Stimulated activated CD8-positive, alpha-beta memory T cell treated with anti-CD3 and anti-CD28 coated beads, Interleukin-2, amount 100 ng/mL, for 1 hour (primary cell): ENCODE data around the gene TFE3.
"Not testable (repeated sequence)": the region's sequence is repeated elsewhere in the genome, so short reads cannot be mapped to it uniquely, and the experiment has no call there.

Experiments
- DNase-seq, 2 donors: peaks; one replicate each; pipeline ENCODE4 v3.0.0-alpha.2; 2020; ENCODE audit warnings: low read depth in 2 of 2

The TFE3 gene

DNA sequence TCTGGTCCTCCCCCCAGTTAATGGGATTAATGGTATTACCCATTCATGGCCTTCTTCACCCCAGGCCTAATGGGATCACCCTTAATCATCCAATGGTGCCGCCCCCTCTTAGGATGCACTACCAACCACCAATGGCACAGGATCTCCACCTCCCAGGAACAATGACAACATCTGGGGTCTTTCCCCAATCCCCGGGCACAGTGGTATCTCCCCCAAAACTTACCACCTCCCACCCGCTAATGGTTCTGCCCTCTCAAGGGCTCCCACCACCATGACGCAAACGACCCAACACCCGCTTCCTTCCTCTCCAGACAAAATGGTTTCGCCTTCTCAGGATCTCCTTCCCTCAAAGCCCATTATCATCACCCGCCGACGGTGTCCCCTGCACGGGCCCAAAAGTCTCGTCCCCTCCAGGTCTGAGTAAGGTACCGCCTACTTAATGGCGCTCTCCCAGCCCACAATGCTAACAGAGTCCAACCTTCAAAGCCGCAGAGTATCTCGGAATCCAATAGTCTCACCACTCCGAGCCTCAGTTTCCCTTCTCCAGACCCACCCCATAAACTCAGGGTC lies 41.6 kb downstream of the TFE3 start:
- DNase-seq, result peak; percentile 13 to 16

DNA sequence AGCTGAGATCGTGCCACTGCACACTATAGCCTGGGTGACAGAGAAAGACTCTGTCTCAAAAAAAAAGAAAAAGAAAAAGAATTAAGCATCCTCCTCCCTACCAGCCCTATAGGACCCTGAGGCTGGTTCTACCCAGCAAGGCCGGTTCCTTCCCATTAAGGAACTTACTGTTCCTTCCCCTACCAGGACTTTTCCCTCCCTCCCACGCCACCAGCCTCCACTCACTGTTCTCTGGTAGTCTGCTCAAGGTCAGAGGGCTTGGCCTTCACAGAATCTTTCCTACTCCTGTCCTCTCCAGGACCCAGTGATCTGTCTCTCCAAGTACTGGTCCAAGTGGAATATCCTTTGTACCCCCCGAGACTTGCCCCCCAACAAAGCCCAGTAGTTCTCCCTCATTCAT lies 42.5 kb downstream of the TFE3 start:
- no peak for DNase-seq

DNA sequence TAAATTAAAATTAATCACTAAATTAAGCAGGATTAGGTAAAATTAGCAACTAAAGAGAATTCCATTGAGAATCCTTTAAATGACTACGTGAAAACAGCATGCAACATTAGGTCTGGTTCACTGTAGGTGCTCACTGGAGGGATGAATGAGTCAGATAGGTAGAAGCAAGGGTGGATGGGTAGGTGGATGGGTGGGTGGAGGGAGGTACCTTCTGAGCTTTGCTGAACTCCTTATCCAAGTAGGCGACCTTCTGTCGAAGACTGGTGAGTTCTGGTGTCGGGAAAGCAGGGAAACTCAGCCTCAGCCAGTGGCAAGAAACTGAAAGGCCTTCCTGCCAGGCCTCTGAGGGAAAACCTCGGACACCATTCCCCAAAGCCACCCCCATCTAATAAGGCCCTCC lies 44.1 kb downstream of the TFE3 start:
- no peak for DNase-seq

DNA sequence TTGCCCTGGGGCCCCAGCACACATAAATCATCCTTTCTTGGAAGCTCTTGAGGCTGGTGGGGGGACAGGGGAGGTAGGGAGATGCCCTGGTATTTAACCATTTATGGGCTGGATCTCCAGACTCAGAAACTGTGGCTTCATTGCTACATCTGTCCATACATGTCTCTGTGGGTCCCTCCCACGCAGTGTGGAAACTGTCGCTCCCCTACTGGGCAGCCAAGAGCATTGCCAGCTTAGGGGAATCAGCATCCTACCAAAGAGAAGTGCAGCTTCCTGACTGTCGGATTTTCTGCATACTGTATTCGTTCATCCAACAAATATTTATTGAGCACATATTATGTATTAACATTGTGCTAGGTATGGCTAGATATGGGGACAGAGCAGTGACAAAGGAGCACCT lies 44.8 kb downstream of the TFE3 start:
- no peak for DNase-seq

DNA sequence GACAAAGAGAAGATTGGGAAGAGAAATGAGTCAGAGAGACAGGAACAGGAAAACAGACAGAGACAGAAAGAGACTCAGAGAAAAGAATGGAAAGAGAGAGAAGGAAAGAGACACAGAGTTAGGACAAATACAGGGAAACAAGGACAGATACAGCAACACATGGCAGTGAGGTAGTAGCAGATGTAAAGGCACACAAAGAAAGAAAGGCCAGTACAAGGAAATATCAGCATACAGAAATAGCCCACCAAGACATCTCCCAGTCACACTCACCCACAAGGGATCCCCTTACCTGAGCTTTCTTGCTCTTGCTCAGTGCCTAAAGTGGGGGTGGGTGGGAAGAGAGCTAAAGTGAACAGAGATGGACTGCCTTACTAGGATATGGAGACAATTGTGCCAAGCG lies 45.3 kb downstream of the TFE3 start:
- DNase-seq, result no peak

DNA sequence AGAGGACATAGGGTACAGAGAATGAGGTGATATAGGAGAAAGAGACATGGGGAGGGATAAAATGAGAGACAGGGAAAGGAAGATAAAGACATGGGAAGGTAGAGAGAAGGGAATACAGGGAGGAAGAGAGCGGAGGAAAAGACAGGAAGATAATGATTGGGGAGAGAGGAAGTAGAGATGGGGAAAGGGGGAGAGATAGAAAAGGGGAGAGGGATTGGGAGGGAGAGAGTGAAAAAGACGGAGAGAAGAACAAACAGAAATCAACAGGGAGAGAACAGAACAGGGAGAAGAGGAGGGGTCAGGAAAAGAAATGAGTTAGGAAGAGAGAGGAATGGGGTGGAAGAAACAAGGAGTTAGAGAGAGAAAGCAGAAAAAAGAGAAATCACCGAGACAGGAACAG lies 45.7 kb downstream of the TFE3 start:
- no peak for DNase-seq

DNA sequence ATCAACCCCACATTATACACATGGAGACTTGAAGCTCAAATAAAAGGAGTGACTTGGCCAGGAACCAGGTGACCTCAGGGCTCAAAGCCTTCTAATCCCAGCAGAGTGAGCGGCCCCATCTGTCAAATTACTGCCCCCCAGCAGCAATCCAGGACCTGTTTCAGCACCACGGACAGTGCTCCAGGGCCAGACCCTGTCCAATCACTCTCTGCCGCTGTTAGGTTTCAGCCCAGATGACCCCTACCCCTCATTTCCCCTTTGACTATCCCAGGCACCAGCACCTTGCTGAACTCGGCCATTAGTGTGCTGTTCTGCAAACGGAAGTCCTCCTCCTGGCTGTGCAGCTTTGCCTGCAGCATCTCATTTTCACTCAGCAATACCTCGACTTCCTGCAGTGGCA lies 46.2 kb downstream of the TFE3 start:
- no peak for DNase-seq

DNA sequence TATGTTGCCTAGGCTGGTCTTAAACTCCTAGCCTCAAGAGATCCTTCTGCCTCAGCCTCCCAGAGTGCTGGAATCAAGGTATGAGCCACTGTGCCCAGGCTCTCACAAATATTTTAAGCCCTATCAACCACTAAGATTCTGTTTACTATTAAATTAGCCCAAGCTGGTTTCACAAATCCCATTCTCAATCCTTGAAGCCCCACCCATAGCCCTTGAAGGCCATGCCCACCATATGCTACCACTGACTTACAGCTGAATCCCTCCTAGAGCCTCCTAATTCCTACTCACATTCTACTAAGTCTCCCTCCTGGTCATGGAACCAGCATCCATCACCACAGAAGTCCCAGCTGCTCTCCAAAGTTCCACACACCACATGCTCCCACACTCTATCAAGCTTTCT lies 50.8 kb downstream of the TFE3 start:
- no peak for DNase-seq

DNA sequence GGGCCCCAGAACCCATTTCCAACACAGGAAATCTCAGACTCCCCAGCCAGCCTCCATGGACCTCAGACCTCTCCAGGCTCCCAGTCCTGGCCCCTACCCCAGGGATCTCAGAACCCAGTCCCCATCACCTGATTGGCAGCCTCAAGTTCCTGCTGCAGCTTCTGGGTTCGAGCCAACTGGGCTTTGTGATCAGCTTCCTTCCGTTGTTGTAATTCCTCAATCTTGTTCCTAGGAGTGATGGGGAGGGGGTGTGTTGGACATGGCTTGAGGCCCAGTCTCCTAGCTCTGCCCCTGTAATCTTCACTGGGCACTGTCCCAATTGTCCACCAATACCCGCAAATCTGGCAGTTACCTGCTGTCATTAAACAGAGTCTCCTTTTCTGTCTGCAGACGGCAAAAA lies 53.7 kb downstream of the TFE3 start:
- no peak for DNase-seq

DNA sequence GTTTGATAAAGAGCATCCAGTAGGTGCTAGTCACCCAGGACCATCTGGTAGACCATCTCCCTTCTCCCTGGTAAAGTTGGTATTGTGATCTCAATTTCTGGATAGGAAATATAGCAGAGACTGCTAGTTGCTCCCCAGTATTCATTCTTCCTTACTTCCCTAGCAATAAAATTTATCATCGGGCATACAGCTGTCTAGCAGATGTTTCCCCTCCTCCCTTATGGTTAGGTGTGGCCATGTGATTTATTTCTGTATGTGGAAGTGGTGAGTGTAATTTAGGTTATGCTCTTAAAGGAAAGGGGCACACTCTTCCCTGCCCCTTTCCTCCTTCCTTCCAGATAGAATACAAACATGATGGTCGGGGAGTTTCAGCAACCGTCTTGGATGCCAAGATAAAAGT lies 59.3 kb downstream of the TFE3 start:
- DNase-seq, result no peak

DNA sequence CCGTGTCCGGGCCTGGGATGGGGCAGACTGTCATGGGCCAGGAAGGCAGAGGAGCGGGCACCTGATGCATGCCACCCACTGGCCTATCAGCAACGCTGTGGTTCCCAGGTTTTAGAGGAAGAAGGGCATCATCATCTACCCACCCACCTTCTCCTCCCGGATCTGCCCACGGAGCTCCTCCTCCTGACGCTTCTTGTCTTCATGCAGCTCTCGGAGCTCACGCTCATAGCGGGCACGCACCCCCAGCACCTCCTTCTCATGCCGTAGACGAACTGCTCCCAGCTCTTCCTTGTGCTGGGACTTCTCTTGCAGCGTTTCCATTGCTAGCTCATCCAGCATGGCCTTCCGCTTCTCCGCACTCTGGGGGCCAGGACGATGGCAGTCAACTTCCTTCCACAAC lies 60.1 kb downstream of the TFE3 start:
- DNase-seq, result no peak

DNA sequence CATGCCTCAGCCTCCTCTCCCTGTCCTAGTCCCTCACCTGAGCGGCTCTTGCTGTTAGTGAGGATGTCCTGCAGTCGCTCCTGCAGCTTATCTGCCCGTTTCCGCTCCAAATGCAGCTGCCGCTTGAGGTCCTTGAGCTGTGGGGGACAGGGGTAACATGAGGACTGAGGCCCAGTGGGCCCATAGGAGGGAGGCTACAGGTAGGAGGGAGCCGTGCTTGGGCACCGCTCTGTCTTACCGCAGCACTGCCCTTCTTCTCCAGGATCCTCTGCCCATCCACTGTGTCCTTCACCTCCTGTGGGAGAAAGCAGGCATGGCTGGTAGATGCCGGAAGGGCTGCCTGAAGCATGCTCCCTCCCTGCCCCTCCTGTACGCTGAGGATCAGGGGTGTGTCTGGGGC lies 62.0 kb downstream of the TFE3 start:
- DNase-seq, result no peak

DNA sequence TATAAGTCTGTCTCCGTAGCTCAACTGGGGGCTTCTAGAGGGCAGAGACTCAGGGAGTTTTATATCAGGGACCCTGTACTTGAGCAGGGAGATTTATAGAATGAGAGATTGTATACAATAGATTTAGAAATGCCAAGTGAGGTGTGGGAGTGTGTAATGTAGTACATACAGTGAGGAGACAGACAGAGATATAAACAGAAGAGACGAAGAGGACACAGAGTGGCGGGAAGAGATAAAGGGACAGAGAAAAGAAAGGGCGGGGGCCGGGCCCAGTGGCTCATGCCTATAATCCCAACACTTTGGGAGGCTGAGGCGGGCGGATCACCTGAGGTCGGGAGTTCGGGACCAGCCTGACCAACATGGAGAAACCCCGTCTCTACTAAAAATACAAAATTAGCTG lies 62.8 kb downstream of the TFE3 start:
- DNase-seq, result not testable (repeated sequence)
